Astrocyte of the spinal cord (primary cell): ENCODE results near the gene HYDIN.

Source experiments
- DNase-seq: peaks from one replicate; pipeline ENCODE4 v3.0.0; 2011; ENCODE audit warnings: low read depth, low spot score
- H3K4me3 ChIP-seq: 2 replicates; pipeline ENCODE4 v1.5.1; 2011; ENCODE audit warnings: low read depth, mild to moderate bottlenecking, low read length, moderate library complexity
- in situ Hi-C: cut with HindIII; loops from 2 replicates; pipeline ENCODE4 v1.10.0; 2017; ENCODE audit warnings: low sequenced_read_pairs
- TF ChIP-seq, protein P1 (sequence below): IDR thresholded peaks from 2 replicates; pipeline ENCODE4 v1.5.1; 2012; ENCODE audit warnings: low read depth, mild to moderate bottlenecking, low read length, inconsistent platforms

The HYDIN gene

GRCh38 chr16:71250461-71251235 is 20.1 kb upstream of the HYDIN start:
- H3K4me3 ChIP-seq, result no peak overlapping the region
- DNase-seq, result no peak
- in situ Hi-C loops, result no loop called here
- TF ChIP-seq, protein P1, sequence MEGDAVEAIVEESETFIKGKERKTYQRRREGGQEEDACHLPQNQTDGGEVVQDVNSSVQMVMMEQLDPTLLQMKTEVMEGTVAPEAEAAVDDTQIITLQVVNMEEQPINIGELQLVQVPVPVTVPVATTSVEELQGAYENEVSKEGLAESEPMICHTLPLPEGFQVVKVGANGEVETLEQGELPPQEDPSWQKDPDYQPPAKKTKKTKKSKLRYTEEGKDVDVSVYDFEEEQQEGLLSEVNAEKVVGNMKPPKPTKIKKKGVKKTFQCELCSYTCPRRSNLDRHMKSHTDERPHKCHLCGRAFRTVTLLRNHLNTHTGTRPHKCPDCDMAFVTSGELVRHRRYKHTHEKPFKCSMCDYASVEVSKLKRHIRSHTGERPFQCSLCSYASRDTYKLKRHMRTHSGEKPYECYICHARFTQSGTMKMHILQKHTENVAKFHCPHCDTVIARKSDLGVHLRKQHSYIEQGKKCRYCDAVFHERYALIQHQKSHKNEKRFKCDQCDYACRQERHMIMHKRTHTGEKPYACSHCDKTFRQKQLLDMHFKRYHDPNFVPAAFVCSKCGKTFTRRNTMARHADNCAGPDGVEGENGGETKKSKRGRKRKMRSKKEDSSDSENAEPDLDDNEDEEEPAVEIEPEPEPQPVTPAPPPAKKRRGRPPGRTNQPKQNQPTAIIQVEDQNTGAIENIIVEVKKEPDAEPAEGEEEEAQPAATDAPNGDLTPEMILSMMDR, result no peak

- TF ChIP-seq, protein P1, result no peak
- in situ Hi-C loops, result no loop called here
- no peak overlapping the region for H3K4me3 ChIP-seq
- no peak for DNase-seq
Measured at GRCh38 chr16:71249399-71249798, 18.9 kb upstream of the HYDIN start.

- in situ Hi-C loops, result no loop called here
- no peak for DNase-seq
- H3K4me3 ChIP-seq, result no peak overlapping the region
- TF ChIP-seq, protein P1, result no peak
Measured at GRCh38 chr16:71247478-71247877, 17.0 kb upstream of the HYDIN start.

DNA sequence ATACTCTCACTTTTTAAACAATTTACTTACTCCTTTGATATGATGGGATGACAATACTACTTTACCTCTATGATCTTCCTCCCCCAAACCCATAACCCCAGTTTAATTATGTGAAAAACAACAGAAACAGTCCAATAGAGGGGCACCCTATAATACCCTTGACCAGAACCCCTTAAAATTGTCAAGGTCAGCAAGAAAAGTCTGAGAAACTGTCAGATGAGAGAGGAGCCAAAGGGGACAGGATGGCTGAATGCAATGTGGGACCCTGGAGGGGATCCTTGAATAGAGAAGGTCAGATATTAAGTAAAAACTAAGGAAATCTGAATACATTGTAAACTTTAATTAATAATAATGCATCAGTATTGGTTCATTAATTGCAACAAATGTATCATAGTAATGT is 15.8 kb upstream of the HYDIN start:
- DNase-seq, result no peak
- TF ChIP-seq, protein P1, result no peak
- in situ Hi-C loops, result no loop called here
- H3K4me3 ChIP-seq, result no peak overlapping the region

DNA sequence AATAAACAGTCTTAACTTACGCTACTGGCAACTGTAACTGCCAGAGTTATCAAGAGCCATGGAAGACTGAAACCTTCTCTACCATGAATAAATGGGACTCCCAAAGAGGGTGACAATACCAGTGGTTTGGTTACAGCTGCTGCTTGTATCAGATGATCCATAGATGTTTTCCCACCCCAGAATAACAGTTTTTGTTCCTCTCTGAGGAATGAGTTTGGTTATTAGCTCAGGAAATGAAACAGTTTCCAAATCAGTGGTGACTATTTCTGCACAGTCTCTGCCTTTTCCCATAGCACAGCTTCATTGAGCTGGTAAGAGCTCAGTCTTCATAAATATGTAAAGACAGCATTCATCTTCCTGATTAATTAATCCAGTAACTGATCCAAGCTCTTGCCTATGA is 14.0 kb upstream of the HYDIN start:
- DNase-seq, result no peak
- in situ Hi-C loops, result no loop called here
- no peak overlapping the region for H3K4me3 ChIP-seq
- TF ChIP-seq, protein P1, result no peak

DNA sequence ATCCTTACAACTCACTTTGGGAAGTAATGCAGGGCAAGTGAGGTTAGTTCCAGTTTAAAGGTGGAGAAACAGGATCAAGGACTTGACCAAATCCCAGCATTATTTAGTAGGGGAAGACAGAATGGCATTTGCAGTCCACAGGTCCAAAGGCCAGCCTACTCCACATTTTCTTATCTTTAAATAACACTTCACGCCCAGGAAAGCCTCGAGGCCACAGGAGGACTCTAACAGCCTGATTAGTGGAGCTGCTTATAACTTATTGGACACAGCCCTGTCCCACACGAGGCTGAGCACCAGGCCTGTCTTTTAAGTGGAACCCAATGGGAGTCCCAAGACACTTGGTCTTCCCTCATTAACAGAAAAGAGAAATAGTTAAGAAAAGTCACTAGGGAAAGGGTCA is 12.1 kb upstream of the HYDIN start:
- in situ Hi-C loops, result no loop called here
- TF ChIP-seq, protein P1, result no peak
- H3K4me3 ChIP-seq, result no peak overlapping the region
- DNase-seq, result no peak

GRCh38 chr16:71242036-71242435 is 11.5 kb upstream of the HYDIN start:
- in situ Hi-C loops, result no loop called here
- no peak overlapping the region for H3K4me3 ChIP-seq
- TF ChIP-seq, protein P1, result no peak
- DNase-seq, result no peak
